NCI-H2029 treated with DMSO at 0.1 percent for 48 hours (cell line): ENCODE results near the gene KAZN.

Experiments
- DNase-seq: peaks from one replicate; lab custom pipeline; 2025; lab: John Stamatoyannopoulos, UW

The KAZN gene

DNA sequence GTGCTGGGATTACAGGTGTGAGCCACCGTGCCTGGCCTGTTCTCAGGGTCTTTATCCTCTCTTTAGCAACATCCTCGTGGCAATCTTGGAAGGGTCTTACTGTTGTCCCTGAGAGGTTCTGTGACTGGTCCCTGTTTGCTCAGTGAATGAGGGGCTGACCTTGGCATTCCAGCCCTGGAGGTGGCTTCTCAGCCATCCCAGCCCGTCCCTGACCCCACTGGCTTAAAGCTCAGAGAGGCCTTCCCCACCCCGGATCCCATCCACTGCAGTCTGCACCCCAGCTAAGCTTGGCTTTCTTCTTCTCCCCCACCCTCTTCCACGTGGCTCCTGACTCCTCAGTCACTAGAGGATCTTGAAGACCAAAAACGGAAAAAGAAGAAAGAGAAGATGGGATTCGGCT, 466.8 kb downstream of the KAZN start:
- DNase-seq, result no peak

GRCh38 chr1:15065736-15066135, 467.3 kb downstream of the KAZN start:
- DNase-seq, result no peak

GRCh38 chr1:15066191-15066590, 467.7 kb downstream of the KAZN start:
- no peak for DNase-seq

DNA sequence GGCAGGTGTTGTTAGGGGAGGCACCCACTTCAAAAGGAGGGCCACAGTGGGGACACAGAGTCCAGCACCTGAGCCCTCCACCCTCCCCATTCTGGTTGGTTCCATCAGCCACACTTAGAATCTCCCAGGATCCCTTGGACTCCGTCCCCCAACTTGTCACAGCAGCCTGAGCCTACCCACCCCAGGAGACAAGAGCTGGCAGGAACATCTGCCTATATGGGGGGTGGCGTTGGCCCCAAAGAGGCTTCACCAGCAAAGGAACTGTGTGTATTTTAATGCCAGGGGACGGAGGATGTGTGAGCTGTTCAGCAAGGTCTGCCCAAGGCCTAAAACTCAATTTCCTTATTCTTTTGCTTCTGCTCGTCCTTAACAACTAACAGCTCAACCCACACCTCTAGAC, 468.7 kb downstream of the KAZN start:
- DNase-seq, result no peak

DNA sequence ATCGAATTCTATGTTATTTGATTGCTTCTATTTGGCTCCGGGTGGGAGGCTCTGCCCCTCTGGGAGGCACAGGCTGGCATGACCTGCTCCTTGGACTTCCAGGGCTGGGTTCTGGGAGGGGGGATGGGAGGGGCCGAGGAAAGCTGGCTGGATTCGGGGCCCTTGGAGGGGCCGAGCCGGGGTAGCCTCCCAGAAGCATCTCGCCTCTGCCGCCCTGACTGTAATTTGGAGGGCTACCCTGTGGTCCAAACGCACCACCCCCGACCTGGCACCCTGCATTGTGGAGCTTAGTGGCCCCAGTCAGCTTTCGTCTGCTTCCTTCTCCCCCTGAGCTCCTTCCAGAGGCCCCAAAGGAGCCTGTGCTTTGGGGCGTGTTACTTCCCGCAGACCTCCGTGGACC, 469.7 kb downstream of the KAZN start:
- no peak for DNase-seq

GRCh38 chr1:15068997-15069396, 470.5 kb downstream of the KAZN start:
- DNase-seq, result no peak

DNA sequence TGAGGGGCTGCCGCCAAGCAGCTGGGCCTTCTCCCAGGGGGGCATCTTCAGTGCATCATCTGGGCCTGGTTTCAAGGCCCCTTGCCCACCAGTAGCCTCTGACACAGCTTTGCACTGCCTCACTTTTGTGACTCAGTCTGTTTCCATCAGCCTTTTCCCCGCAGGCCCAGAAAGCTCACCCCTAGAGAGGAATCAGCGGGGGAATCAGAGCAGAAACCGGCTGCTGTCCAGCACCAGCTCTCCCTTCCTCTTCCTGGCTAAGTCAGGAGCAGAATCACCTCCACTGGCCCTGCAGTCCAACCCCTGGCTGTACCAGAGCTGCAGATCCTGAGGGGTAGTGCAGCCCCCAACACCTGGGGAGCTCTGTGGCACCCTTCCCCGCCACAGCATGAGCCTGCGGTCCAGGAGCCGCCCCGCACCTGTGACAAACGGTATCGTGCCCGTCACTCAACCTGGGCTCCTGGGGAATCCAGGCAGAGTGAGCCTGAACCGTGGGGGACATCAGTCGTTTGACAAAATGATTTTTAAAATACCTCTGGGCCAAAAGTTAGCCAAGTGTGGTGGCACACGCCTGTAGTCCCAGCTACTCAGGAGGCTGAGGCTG, 471.8 kb downstream of the KAZN start:
- no peak for DNase-seq

GRCh38 chr1:15071936-15072335, 473.5 kb downstream of the KAZN start:
- no peak for DNase-seq

DNA sequence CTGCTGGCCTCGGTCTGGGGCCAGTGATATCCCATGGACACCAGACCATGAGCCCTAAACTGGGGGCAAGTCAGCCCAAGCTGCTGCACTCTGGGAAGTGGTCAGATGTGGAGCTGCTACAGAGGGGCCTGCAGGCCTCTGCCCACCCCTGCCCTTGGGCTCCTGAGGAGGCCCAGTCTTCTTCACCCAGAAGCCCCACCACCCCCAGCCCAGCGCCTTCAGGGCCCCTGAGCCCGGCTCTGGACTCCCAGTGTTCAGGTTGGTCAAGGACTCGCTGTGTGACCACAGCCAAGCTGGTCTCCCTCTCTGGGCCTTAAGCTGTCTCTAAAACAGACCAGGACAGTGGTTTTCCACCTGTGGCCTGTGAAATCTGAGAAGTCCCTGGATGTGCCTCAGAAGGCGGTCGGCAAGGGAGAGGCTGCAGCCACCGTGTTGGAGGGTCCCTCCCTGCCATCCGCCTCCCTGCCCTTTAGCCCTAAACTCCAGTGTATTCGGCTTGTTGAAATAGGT, 475.4 kb downstream of the KAZN start:
- DNase-seq, result no peak

DNA sequence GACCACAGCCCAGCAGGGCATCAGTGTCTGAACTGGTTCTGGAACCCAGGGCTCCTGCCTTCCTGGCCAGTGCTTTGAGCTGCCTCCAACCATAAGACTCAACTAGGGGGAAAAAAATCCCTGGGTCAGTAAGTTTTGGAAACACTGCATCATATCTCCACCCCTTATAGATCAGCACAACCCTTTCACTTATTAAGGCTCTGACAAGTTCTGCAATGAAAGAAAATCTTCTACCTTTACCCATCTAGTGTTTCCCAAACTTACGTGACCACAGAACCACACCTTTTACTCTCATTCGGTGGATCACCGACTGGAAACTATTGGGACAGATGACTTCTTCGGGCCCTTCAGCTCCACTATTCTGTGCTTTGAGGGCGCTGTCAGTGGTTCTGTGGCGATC, 476.7 kb downstream of the KAZN start:
- DNase-seq, result no peak

GRCh38 chr1:15075817-15076216, 477.3 kb downstream of the KAZN start:
- DNase-seq, result no peak

DNA sequence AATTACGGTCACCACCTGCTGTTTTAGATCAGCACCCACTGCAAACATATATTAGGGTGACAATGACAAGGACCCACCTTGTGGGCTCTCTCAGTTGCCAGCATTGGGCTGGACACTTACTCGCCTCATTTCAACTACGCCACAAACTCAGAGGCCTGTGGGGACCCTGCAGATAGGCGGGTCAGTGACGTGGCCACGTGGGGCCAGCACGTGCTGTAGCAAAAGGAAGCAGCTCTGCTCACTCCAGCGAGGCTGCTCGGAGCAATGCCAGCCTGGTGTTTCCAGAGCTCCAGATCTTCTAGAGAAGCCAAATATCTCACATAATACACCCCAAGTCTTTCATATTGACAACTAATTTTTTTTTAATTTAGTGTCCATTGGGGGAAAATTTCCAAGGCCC, 478.3 kb downstream of the KAZN start:
- DNase-seq, result no peak

GRCh38 chr1:15077384-15077783, 478.9 kb downstream of the KAZN start:
- no peak for DNase-seq

GRCh38 chr1:15080328-15081007, 482.0 kb downstream of the KAZN start:
- DNase-seq, result no peak

- no peak for DNase-seq
Observed at GRCh38 chr1:15081102-15081501, 482.6 kb downstream of the KAZN start.

DNA sequence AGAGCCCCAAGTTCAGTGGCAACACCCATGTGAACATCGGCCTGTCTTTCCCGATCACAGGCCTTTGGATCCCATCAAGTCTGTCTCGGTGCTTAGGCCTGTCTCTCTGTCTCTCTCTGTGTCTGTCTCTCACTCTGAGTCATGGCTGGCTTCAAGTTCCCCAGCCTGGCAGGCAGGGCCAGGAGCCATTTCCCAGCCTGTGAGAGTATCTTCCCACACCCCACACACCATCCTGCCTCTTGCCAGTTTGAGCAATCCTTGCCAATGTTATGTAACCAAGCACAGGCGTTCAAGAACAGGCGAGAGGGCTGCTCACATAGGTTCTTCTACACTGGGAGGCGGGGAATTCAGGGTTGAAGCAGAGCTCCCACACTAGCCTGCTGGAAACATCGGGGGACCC, 485.1 kb downstream of the KAZN start:
- no peak for DNase-seq

GRCh38 chr1:15088281-15088971, 489.9 kb downstream of the KAZN start:
- no peak for DNase-seq

DNA sequence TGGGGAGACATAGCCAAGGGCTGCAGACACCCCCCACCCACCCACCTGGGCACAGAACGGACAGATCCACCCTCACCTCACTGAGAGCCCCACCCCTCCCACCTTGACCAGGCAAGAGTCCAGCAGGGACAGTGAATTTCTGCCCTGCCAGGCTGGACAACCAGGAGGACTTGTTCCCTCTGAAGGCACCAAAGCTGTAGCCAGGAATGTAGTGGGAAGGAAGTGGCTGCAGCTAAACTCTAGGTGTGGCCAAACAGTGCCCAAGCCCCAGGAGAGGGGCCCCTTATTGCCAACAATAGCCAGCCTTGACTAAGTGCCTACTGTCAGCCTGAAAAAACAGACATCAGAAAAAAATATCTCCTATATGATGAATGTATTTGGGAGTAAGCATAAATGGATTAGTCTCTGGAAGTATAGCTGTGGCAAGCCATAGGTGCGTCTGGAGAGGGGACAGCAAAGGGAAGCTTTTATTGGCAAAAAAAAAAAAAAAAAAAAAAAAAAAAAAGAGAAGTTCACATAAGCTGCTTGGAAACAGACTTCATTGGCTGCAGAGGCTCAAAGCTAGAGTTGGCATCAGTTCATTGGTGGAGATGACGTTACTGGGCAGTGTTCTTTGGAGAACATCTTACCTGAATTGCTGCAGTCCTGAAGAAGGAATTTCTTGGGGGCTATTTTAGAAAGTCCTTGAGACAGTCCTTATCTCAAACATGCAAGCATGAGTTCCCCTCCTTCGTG, 490.9 kb downstream of the KAZN start:
- no peak for DNase-seq

GRCh38 chr1:15090373-15090772, 491.9 kb downstream of the KAZN start:
- peak; percentile 38 for DNase-seq

DNA sequence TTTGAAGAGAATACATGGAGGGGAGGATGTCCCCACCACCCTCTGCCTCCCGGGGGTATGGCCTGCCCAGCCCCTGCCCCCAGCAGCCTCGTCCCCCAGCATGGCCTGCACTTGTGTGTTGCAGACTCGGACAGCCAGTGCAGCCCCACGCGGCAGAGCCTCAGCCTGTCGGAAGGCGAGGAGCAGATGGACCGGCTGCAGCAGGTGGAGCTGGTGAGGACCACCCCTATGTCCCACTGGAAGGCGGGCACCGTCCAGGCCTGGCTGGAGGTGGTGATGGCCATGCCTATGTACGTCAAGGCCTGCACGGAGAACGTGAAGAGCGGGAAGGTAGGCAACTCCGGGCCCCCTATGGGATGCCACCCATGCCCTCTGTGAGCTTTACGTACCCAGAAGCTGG, 495.6 kb downstream of the KAZN start:
- DNase-seq, result no peak

DNA sequence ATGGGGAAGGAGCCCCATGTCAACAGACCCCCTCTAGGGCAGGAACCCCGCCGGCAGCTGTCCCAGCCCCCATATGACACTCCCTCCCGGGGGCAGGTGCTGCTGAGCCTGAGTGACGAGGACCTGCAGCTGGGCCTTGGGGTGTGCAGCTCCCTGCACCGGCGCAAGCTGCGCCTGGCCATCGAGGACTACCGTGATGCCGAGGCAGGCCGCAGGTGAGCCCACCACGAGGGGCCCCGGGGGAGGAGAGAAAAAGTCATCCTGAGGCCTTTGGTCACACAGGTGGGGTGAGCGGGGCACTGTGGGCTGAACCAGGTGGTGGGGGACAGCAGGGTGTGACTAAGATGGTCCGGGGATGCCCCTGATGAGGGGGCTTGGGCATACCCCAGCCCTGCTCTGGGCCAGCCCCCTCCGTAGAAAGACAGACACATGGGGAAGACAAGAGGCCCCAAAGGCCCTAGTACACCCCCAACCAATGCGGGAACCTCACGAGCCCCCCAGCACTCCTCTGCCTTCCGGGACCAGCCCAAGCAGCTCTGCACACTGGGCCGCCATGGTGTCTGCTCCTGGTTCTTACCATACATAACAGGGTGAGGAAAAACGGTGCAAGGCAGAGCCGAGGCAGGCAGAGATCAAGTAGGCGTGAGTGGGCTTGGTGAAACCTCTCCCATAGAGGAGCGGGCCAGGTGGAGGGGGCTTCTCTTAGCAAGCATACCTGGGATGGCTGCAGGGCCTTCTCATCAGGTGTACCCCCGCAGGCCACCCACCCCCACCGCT, 496.4 kb downstream of the KAZN start:
- no peak for DNase-seq

DNA sequence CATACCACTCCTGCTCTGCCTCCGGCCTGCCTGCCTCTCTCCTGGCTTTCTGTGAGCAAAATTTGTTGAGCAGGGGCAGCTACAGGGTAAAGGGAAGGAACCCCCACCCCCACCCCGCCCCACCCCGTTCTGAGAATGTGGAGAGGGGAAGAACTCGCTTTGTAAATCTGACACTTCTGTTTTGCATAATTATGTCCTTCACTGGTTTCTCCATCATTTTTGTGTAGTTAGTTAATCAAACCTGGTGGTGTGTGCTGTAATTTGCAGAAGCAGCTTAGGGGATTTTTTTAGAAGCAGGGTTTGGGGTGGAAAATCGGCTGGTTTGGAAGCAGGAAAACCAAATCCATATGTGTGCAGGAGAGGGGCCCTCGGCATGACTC, 497.0 kb downstream of the KAZN start:
- no peak for DNase-seq
